Forelimb muscle (tissue), 1 donor: ENCODE results near the gene SNAP47. TPM values are rescaled to one million over a fixed set of nuclear protein-coding genes. Genes with fewer than 3 reads are reported as not detected.
"Not testable (repeated sequence)": the region's sequence is repeated elsewhere in the genome, so short reads cannot be mapped to it uniquely, and the experiment has no call there.

ENCODE experiments used
- DNase-seq: peaks from one replicate; pipeline ENCODE4 v3.0.0-alpha.2; 2013; ENCODE audit warnings: low read depth
- polyA plus RNA-seq: library from polyadenylated mRNA; unstranded; fragments of 120-200 nt; gene quantifications from one replicate; pipeline ENCODE4 v1.2.1, GENCODE V29; 2013; ENCODE audit not compliant: insufficient read length

SNAP47 gene, protein sequence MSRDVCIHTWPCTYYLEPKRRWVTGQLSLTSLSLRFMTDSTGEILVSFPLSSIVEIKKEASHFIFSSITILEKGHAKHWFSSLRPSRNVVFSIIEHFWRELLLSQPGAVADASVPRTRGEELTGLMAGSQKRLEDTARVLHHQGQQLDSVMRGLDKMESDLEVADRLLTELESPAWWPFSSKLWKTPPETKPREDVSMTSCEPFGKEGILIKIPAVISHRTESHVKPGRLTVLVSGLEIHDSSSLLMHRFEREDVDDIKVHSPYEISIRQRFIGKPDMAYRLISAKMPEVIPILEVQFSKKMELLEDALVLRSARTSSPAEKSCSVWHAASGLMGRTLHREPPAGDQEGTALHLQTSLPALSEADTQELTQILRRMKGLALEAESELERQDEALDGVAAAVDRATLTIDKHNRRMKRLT
- polyA plus RNA-seq: 32.2 TPM

DNA sequence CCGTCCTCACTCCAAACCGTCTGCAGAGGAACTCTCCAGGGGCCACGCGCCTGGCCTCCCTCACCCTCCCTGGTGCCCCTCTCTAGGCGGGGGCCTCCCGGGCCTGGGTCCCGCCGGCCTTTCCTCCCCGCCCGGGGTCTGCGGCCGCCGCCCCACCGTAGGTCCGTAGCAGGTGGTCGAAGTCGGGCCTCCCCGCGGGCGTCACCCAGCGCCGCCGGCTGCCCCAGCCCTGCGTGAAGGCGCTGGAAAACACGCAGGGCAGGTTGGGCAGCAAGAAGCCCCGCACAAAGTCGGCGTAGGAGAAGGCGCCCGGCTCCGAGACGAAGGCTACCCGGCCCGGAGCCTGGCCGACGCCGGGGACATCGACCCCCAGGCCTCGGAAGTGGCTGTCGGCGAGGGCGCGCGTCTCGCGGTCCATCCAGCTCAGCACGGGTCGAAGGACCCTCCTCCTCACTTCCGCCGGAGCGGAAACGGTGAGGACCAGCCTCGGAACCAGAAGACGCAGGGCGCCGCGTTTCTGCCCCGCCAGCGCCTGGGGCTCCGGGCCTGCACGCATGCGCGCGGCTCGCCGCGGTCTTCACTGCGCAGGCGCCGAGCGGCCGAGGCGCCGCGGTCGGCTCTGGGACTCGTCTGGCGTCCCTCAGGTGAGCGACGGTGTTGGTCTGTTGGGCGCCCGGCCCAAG lies at the start of gene SNAP47, which contains the start of gene JMJD4:
Gene SNAP47, plus strand, starts transcription at position 580 of the 683 bp plus-strand sequence. CDS start 12,302 bp downstream, outside the sequence.
Gene JMJD4, minus strand, starts transcription at position 447 of the 683 bp plus-strand sequence. Its CDS starts 29 bp downstream, at position 418.
- DNase-seq: peak; percentile 82

DNA sequence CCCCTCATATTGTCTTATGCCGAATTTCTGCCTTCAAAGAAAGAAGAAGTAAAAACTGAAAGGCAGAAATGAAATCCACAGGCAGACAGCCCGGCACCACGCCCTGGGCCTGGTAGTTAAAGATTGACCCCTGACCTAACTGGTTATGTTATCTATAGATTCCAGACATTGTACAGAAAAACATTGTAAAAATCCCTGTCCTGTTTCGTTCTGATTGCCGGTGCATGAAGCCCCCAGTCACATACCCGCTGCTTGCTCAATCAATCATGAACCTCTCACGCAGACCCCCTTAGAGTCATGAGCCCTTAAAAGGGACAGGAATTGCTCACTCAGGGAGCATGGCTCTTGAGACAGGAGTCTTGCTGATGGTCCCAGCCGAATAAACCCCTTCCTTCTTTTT lies 49.4 kb upstream of the SNAP47 start:
- DNase-seq: no peak

DNA sequence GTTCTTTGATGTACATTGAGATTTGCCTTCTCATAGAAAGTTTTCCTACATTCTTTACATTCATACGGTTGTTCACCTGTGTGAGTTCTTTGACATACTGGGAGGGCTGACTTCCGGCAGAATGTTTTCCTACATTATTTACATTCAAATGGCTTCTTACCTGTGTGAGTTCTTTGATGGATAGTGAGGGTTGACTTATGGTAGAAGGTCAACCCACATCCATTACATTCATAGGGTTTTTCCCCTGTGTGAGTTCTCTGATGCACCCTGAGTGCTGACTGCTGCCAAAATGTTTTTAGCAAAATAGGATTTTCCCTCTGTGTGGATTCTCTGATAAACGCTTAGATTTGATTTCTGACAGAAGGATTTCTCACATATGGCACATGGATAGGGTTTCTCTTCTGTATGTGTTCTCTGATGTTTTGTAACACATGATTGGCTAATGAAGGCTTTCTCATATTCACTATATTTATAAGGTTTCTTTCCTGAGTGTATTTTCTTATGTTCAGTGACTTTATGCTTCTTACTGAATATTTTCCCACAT lies 37.8 kb upstream of the SNAP47 start:
- DNase-seq: no peak

DNA sequence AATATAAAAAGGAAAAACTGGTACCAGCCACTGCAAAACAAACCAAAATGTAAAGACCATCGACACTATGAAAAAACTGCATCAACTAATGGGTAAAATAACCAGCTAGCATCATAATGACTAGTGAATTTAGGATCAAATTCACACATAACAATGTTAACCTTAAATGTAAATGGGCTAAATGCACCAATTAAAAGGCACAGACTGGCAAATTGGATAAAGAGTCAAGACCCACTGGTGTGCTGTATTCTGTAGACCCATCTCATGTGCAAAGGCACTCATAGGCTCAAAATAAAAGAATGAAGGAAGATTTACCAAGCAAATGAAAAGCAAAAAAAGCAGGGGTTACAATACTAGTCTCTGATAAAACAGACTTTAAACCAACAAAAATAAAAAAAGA lies 33.6 kb upstream of the SNAP47 start:
- not testable (repeated sequence) for DNase-seq

DNA sequence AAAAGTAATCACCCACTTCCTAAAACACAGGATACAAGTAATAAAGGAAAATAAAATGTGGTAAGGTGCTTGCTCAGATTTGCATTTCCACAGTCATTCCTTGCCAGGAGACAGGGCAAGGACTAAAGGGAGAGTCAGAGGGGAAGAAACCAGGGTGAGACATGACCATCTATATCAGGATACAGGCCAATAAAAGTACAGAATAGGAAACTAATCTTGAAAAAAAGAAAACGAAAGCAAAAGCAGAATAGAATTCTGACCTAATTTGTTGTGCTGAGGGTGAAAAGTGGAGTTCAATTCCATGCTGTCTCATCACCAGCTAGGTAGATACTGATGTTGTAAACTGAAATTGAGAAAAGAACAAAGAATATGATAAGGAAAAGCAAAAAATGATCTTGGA lies 27.4 kb upstream of the SNAP47 start:
- DNase-seq: no peak

DNA sequence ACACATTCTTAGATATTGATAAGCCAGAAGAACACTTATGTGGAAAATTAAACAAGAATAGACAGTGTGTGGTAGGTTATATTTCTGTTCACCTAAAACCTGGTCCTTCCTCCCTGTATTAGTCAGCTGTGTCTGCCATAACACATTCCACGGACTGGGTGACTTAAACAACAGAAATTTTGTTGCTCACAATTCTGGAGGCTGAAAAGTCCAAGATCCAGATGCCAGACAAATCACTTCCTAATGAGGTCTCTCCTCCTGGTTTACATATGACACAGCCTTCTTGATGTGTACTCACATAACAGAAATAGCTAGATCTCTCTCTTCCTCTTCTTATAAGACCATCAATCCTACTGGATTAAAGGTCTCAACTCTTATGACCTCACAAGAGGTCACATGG lies 25.8 kb upstream of the SNAP47 start:
- DNase-seq: no peak

DNA sequence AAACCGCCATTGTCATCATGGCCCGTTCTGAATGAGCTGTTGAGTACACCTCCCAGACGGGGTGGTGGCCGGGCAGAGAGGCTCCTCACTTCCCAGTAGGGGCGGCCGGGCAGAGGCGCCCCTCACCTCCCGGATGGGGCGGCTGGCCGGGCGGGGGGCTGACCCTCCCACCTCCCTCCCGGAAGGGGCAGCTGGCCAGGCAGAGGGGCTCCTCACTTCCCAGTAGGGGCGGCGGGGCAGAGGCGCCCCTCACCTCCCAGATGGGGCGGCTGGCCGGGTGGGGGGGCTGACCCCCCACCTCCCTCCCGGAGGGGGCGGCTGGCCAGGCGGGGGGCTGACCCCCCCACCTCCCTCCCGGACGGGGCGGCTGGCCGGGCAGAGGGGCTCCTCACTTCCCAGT lies 24.8 kb upstream of the SNAP47 start:
- DNase-seq: not testable (repeated sequence)

DNA sequence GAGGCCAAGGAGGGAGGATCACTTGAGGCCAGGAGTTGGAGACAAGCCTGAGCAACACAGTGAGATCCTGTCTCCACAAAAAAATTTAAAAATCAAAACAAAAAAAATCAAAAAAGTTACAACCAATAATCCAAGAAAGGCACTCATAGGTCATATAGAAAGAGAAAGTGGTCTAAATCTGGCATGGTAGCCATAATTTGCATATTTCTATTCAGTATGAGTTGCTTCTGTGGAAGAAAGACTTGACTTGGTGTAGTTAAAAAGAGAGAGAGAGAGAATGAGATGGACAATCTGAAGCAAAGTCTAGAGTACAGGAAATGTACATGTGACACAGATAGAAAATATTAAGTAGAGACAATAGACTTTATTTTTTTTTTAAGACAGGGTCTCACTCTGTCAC lies 22.6 kb upstream of the SNAP47 start:
- no peak for DNase-seq

DNA sequence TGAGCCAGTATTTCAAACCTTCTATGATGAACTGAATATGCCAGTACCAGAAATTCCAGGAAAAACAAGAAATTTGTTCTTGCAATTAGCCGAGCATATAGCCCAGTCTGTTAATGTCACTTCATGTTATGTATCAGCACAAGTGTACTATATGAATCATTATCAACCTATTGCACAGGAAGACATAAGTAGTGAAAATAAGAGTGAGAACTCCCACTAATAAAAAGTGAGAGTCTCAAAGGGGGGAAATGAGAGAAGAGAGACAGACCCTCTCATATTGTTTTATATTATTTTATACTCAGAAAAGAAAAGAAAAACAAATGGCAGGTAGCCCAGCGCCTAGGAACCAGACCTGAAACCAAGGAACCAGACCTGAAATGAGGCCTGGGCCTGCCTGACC lies 16.3 kb upstream of the SNAP47 start:
- DNase-seq: no peak

DNA sequence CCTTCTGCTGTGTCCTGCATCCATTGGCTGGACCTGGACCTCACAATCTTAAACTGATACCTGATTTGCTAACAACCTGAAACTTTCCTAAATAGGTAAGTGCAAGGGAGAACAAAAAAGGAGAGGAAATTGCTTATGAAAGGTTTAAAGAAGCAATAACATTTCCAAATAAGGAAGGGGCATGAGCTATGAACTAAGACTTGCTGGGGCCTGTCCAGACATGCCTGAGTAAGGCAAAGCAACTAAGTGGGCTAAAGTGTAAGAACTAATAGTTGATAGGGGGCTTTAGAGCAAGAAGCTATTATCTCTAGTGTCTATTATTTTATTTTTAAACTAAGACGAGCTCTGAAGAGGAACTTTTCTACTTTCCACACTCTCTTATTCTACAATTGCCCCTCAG lies 11.8 kb upstream of the SNAP47 start:
- no peak for DNase-seq

DNA sequence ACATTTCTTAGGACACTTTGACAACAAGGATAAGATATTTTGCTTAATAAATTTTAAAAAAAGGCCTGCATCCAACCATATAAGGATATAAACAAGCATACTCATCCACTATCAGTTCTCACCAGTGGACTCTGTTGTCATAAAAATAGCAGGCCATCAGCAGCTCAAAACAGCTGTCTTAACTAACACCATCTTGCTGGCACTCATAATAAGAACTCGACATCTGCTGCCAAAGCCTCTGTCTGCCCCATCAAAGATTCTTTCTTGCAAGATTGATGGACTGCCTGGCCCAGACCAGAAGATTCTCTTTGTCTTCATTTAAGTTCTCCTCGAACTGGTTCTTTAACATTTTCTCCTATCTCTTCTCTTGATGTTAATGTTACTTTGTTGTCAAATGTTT lies 10.2 kb upstream of the SNAP47 start:
- DNase-seq: no peak

DNA sequence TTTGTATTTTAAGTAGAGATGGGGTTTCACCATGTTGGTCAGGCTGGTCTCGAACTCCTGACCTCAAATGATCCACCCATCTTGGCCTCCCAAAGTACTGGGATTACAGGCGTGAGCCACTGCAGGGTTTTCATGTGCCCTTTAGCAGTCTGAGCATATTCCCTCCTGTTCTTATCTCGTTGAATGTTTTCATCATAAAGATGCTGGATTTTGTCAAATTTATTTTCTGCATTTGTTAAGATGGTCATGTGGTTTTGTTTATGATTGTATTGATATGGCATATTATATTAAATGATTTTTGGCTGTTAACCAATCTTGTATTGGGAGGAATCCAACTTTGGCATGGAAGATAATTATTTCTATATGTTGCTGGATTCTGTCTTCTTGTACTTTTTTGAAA lies 8.9 kb upstream of the SNAP47 start:
- DNase-seq: no peak

DNA sequence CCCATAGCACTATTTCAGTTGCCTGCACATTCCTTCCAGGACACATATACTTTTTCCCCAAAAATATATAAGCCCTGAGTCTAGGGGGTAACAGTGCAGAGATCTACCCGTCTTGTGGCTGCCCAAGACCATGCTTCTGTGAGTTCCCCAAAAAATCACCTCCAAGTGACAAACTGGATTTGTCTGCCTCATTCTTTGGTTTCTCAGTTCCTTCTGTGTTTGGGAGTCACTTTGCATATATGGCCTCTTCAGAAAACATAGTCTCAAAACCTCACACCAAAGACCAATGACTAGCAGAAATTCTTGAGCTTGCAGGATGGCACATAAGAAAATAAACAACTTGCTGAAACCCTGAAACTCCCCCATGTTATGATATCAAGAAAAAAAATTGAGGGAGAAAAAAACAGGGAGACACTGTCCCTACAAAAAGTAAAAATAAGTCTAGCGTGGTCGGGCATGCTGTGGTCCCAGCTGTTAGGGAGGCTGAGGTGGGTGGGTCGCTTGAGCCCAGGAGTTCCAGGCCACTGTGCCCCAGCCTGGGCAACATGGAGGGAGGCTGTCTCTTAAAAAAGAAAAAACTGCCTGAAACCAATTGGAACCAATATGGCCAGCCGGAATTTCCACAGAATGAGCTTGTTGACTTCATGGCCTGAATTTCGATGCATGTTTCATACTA lies 8.2 kb upstream of the SNAP47 start:
- DNase-seq: no peak

DNA sequence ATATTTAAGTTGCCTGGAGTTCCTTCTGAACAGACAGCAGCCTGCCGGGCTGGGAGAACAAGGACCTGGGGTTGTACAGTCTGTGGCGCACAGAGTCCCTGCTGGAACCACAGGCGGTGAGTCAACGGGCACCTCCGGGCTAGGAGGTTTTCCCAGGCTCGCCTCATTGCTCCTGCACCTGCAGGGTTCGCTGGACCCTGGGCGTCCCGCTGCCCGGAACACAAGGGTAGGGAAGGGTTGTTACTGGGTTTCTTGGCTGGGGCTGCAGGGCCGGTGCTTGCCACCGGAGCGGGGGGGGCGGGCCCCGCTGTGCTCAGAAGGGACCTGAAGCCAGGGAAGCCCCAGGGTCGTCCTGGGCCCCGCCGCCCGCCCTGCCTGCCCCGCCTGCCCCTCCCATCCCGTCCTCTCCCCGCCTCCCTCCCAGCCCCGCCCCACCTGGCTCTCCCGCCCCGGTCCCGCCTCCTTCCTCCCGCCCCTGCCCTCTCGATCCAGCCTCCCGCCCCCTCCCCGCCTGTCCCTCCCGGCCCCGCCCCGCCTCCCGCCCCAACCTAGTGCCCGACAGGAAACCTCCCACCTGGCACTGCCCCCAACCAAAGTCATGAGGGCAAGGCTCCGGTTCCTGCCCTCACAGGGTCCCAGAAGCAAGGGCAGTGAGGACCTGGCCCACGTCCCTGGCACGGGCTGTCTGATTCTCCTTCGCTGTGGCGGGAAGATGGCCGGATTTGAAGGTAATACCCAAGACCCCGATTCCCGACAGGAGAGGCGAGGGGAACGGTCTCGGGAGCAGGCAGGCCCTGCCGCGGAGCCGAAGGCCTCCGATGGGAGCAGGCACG lies 7.0 kb upstream of the SNAP47 start:
- no peak for DNase-seq

DNA sequence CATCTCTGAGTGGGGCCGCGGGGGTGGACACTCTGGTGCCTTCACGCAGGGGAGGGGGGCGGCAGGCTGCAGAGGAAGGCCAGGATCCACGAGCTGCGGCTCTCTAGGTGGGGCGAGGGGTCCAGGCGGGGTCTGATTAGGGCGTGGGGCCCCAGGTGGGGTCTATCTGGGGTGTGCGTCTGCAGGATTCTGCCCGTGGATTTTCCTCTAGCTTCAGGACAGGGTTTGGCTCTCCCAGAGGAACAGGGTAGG lies 6.4 kb upstream of the SNAP47 start:
- DNase-seq: no peak

DNA sequence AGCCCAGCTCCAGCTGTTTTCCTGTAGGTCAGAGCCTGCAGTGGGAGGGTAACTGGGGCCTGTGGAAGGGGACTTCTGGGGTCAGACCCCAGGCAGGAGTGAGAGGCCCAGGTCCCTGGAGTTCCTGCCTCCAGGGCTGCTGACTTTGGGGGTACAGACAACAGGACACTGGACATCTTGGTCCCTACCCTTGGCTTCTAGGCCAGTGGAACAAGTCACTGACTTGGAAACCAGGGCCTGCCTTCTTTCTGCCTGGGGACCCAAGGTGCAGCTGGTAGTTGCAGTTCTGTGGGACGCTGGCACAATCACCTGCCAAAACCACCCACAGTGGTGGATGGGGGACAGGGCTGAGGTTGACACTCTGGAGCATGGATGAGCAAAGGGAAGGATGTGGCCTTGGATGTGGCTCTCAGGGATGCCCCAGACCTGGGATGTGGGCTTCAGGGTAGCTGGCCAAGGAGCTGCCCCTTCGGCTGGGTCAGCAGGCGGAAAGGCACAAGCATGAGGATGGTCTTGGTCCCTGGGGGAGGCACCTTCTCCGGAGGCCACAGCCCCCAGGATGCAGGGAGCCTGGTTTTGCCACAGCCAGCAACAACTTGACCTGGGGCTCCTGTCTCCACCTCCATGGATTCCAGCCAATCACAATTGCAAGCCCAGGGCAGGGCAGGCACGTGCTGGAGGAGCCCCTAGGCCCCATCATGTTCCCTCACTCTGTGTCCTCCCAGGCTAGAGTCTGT lies 5.9 kb upstream of the SNAP47 start:
- no peak for DNase-seq

DNA sequence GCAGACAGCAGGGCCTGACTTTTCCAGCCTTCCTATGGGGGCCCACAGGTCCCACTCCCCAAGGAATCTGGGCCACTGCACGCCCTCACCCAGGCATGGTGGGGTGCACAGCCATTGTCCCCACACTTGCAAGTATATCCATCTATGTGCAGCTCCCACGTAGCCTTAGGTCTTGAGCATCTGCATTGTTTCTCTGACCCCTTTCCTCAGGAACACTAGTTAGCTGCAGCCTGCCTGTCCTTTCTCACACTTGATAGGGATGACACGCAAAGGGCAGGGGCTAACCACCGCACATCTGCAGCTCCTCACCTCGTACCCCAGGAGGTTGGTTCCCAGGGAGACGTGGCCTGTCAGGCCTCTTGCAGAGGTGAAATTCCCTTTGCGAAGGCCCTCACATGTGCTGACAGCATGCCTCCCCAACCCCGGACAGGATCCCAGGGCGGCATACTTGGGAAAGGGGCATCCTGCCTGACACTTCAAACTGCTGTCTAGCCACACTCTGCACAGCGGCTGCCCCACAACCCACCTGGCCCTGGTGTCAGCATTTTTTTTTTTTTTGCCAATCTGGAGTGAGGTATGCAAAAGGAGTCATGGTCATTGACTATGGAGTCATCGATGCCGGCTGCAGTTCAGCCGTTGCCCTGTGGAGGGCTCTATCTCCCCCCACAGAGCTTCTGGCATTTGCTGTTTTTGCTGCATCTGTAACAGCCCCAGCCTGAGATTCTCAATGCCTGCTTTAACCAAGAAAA lies 5.2 kb upstream of the SNAP47 start:
- DNase-seq: no peak

DNA sequence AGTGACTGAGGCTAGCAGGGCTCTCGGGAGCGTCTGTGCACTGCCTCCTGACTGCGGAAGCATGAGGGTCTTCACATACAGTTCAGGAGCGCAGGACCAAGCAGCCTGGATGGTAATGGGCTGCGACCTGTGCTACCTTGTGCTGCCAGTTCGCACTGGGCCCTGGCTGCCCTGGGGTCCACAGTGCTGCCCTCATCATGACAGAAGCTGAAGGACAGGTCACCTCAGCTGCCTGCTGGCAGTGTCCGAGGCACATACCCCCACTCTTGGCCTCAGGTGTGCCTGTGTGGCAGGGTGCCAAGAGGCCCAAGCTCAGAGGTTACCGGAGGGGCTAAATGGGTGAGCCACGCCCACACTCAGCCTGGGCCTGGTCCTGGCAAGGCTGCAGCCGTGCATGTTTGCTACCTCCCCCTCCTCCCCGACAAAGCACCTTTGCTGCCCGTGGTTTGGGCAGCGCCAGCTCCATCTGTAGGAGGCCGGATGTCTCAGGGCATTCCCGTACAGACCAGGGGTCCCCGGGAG lies 4.5 kb upstream of the SNAP47 start:
- DNase-seq: no peak

DNA sequence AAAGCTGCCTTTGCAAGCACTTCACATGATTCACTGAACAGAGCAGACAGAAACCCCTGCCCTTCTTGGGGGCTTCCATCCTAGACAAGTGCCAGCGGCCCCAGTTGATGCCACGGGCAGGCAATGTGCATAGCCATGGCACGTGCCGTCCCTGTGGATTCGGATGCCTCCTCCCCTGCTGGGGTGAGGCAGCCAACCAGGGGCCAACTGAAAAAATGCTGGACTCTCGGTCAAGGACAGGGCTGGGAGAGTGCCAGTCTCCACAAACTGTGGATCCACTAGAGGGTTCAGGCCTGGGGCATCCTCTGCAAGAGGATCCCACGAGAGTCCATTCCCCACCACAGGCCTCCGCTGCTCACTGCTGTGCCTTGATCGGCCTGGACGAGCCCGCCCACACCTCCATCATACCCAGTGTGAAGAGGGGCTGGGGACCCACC lies 4.0 kb upstream of the SNAP47 start:
- DNase-seq: no peak
